Stimulated activated memory B cell treated with anti-CD40 and anti-IgM and Interleukin-4, amounts not matched to agents 10 μg/mL and 1 μg/mL and 100 μg/mL, for 72 hours (primary cell): ENCODE measurements around the gene THY1.
"Not testable (repeated sequence)": the region's sequence is repeated elsewhere in the genome, so short reads cannot be mapped to it uniquely, and the experiment has no call there.

Experiments
- ATAC-seq: fragments of 150-1000 bp; cut with Tn5 transposase; 2 replicates; pipeline ENCODE4 v1.10.0; 2021
- H3K27ac Mint-ChIP-seq: one replicate; pipeline ENCODE4 v1.8.0; 2022; ENCODE audit warnings: mild to moderate bottlenecking, mixed read lengths
- H3K27me3 Mint-ChIP-seq: one replicate; pipeline ENCODE4 v1.8.0; 2022; ENCODE audit warnings: mixed read lengths
- H3K36me3 Mint-ChIP-seq: one replicate; pipeline ENCODE4 v1.8.0; 2022; ENCODE audit warnings: mixed read lengths
- H3K4me1 Mint-ChIP-seq: one replicate; pipeline ENCODE4 v1.8.0; 2022; ENCODE audit warnings: mixed read lengths
- H3K4me3 Mint-ChIP-seq: one replicate; pipeline ENCODE4 v1.8.0; 2022; ENCODE audit warnings: mild to moderate bottlenecking, moderate library complexity, mixed read lengths
- H3K9me3 Mint-ChIP-seq: one replicate; pipeline ENCODE4 v1.8.0; 2022; ENCODE audit warnings: mixed read lengths

Gene THY1

GRCh38 chr11:119389611-119390254, 33.2 kb downstream of the THY1 start:
- Mint-ChIP-seq H3K9me3 (no peaks in the 10 kb centered on the region), H3K36me3 (no peaks in the 10 kb centered on the region), H3K27ac (no peak overlapping the region), H3K4me3 (no peak overlapping the region), H3K27me3 (peaks cover 10% of the 10 kb centered on the region), H3K4me1 (no peaks in the 10 kb centered on the region)
- ATAC-seq: no peak

- Mint-ChIP-seq H3K27me3 (peaks cover 9% of the 10 kb centered on the region), H3K4me3 (no peak overlapping the region), H3K27ac (no peak overlapping the region), H3K4me1 (no peaks in the 10 kb centered on the region), H3K9me3 (no peaks in the 10 kb centered on the region), H3K36me3 (no peaks in the 10 kb centered on the region)
- no peak for ATAC-seq
These were observed 34.9 kb downstream of the THY1 start for GRCh38 chr11:119388103-119388502.

GRCh38 chr11:119384332-119384731, 38.6 kb downstream of the THY1 start:
- H3K36me3 Mint-ChIP-seq: no peaks in the 10 kb centered on the region
- no peak overlapping the region for H3K4me3 Mint-ChIP-seq
- ATAC-seq: no peak
- no peaks in the 10 kb centered on the region for H3K9me3 Mint-ChIP-seq
- H3K27ac Mint-ChIP-seq: no peak overlapping the region
- H3K4me1 Mint-ChIP-seq: no peaks in the 10 kb centered on the region
- no peaks in the 10 kb centered on the region for H3K27me3 Mint-ChIP-seq

GRCh38 chr11:119382513-119382912, 40.5 kb downstream of the THY1 start:
- not testable (repeated sequence) for H3K27me3 Mint-ChIP-seq, H3K36me3 Mint-ChIP-seq, H3K27ac Mint-ChIP-seq, H3K9me3 Mint-ChIP-seq, H3K4me3 Mint-ChIP-seq, ATAC-seq, H3K4me1 Mint-ChIP-seq

GRCh38 chr11:119382101-119382500, 40.9 kb downstream of the THY1 start:
- ATAC-seq: no peak
- H3K4me3 Mint-ChIP-seq: no peak overlapping the region
- H3K27ac Mint-ChIP-seq: no peak overlapping the region
- no peaks in the 10 kb centered on the region for H3K27me3 Mint-ChIP-seq
- no peaks in the 10 kb centered on the region for H3K9me3 Mint-ChIP-seq
- no peaks in the 10 kb centered on the region for H3K36me3 Mint-ChIP-seq
- no peaks in the 10 kb centered on the region for H3K4me1 Mint-ChIP-seq

DNA sequence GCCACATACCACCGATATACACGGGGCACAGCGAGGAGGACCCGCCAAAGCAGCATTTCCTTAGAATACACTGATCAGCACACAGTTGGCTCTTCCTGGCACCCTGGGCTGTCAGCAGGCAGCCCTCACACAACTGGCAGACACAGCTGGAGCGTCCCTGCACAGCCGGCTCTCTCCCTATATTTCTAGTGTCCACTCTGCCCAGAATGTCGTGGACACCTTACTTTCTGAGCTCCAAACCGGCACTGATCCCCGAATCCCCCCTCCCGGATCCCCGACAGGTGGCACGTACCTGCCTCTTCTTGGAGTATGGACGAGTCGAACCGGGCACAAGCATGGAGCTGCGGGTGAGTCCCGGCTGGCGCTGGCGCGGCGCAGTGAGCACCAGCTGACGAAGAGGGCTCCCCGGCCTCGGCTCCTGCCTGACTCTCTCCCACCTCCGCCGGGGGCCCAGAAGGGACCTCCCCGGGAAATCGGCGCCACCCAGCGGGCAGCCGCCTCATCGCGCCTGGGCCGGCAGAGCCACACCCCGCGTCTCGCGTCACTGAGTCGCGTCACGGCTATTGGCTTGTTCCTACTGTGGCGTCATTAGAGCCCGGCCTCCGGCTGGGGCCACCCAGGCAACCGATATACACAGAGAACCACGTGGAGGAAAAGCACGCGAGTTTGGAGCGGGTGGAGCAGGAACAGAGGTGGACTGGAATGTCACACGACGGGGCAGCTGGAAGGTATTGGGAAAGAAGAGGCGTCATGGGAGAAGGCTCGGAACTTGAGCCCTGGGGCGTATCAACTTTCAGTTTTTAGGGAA, 41.6 kb downstream of the THY1 start, which contains the start of gene USP2:
Gene USP2, minus strand, starts transcription at position 510 of the 808 bp plus-strand sequence. CDS start 8,210 bp downstream, outside the sequence.
- Mint-ChIP-seq H3K9me3 (no peaks in the 10 kb centered on the region), H3K4me3 (no peak within 1 kb of the TSS), H3K27me3 (peaks cover 5% of the 10 kb centered on the region), H3K27ac (no peak within 1 kb of the TSS), H3K4me1 (no peaks in the 10 kb centered on the region), H3K36me3 (no peaks in the 10 kb centered on the region)
- peak; percentile 99 for ATAC-seq

- ATAC-seq: no peak
- no peaks in the 10 kb centered on the region for H3K9me3 Mint-ChIP-seq
- H3K27me3 Mint-ChIP-seq: peaks cover 11% of the 10 kb centered on the region
- no peak overlapping the region for H3K4me3 Mint-ChIP-seq
- H3K4me1 Mint-ChIP-seq: no peaks in the 10 kb centered on the region
- no peaks in the 10 kb centered on the region for H3K36me3 Mint-ChIP-seq
- H3K27ac Mint-ChIP-seq: no peak overlapping the region
These were observed 42.2 kb downstream of the THY1 start for GRCh38 chr11:119380827-119381180.

GRCh38 chr11:119380160-119380826, 42.7 kb downstream of the THY1 start:
- peaks cover 16% of the 10 kb centered on the region for H3K27me3 Mint-ChIP-seq
- H3K4me1 Mint-ChIP-seq: no peaks in the 10 kb centered on the region
- no peaks in the 10 kb centered on the region for H3K9me3 Mint-ChIP-seq
- no peaks in the 10 kb centered on the region for H3K36me3 Mint-ChIP-seq
- H3K4me3 Mint-ChIP-seq: no peak overlapping the region
- ATAC-seq: no peak
- no peak overlapping the region for H3K27ac Mint-ChIP-seq

- H3K9me3 Mint-ChIP-seq: no peaks in the 10 kb centered on the region
- no peak overlapping the region for H3K27ac Mint-ChIP-seq
- H3K4me1 Mint-ChIP-seq: no peaks in the 10 kb centered on the region
- no peak for ATAC-seq
- peaks cover 16% of the 10 kb centered on the region for H3K27me3 Mint-ChIP-seq
- H3K4me3 Mint-ChIP-seq: no peak overlapping the region
- H3K36me3 Mint-ChIP-seq: no peaks in the 10 kb centered on the region
These were observed 44.0 kb downstream of the THY1 start for GRCh38 chr11:119378851-119379465.

DNA sequence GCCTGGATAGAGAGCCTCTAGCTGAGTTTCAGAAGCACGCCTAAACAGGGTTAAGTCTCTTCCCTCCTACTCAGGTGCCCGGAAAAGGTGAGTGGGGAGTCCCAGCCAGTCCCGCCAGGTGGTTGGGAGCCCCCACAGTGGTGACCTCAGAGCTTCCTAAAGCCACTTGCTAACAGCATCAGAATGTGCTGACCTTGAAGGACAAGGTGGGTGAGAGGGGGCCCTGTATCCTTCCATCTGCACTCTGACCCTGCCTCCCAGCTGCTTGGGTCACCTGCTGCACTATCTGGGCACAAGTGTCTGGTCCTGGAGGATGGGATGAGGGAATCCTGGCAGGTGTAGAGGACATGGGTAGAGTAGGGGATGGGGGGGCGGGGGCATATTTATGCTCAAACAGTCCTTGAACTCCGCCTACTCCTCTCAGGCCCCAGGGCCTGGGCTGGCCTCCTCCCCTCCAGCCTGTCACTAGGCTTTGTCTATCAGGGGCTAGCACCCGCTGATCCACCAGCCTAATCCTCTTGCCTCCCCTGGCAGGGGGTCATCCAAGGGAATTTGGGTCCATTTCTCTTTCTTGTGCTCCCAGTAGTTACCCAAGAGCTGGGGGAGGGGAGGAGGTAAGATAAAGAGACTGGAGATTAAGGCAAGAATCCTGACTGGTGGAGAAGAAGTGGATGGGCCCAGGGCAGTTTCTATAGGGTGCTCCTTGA, 44.9 kb downstream of the THY1 start:
- Mint-ChIP-seq H3K27me3 (peaks cover 22% of the 10 kb centered on the region), H3K4me1 (no peaks in the 10 kb centered on the region), H3K27ac (no peak overlapping the region), H3K9me3 (no peaks in the 10 kb centered on the region), H3K36me3 (no peaks in the 10 kb centered on the region), H3K4me3 (no peak overlapping the region)
- ATAC-seq: no peak

GRCh38 chr11:119377112-119377901, 45.7 kb downstream of the THY1 start:
- Mint-ChIP-seq H3K9me3 (no peaks in the 10 kb centered on the region), H3K27ac (no peak overlapping the region), H3K27me3 (peaks cover 30% of the 10 kb centered on the region), H3K36me3 (no peaks in the 10 kb centered on the region), H3K4me3 (no peak overlapping the region), H3K4me1 (no peaks in the 10 kb centered on the region)
- ATAC-seq: no peak

DNA sequence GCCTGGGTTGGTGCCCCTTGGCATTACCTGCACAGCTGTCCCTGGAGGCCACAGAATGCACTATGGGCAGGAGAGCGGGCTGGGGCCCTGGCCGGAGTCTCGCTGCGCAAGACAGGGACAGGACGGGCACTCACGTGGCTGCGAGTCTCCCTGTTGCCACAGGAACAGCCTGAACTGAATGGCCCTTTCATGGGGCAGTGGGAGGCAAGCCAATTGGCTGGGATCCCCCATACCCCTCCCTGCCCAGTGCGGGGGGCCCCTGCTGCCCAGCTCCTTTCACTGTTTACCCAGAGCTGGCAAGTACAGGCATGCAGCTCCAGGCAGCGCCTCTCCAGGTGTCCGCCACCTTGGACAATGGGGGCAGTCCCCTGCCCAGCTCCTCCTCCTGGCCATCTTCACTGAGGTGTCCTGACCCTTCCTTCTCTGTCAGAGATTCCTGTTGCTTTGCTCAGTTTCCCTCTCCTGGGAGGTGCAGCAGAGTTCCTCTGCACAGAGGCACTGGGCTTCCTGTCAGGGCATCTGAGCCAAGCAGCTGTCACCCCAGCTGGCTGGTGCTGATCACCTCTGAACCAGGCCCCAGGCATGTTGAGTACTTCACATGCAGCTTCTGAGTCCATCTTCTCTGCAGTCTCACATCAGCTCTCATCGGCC, 46.6 kb downstream of the THY1 start:
- Mint-ChIP-seq H3K9me3 (no peaks in the 10 kb centered on the region), H3K27ac (no peak overlapping the region)

GRCh38 chr11:119375337-119376196, 47.4 kb downstream of the THY1 start:
- no peaks in the 10 kb centered on the region for H3K9me3 Mint-ChIP-seq
- H3K36me3 Mint-ChIP-seq: no peaks in the 10 kb centered on the region
- H3K27ac Mint-ChIP-seq: no peak overlapping the region
- no peaks in the 10 kb centered on the region for H3K4me1 Mint-ChIP-seq
- no peak for ATAC-seq
- H3K4me3 Mint-ChIP-seq: no peak overlapping the region
- peaks cover 47% of the 10 kb centered on the region for H3K27me3 Mint-ChIP-seq

More for the DNA sequence above, 46.6 kb downstream of the THY1 start:
- no peak overlapping the region for H3K4me3 Mint-ChIP-seq
- no peak for ATAC-seq
- no peaks in the 10 kb centered on the region for H3K36me3 Mint-ChIP-seq
- no peaks in the 10 kb centered on the region for H3K4me1 Mint-ChIP-seq
- H3K27me3 Mint-ChIP-seq: peaks cover 39% of the 10 kb centered on the region
